GM19238 (cell line): ENCODE data around the gene TM4SF1.
A peak's percentile ranks its signal among the peaks of the same experiment; 100 is the strongest.

ENCODE experiments used
- DNase-seq: peaks from one replicate; pipeline ENCODE4 v3.0.0; 2011; ENCODE audit warnings: low spot score; ENCODE audit not compliant: insufficient read length

The TM4SF1 gene

GRCh38 chr3:149375501-149376196 lies 1.8 kb downstream of the TM4SF1 start:
- no peak for DNase-seq

- DNase-seq = no peak
Observed at GRCh38 chr3:149374793-149375500, 2.5 kb downstream of the TM4SF1 start.

- no peak for DNase-seq
Observed at GRCh38 chr3:149374391-149374790, 3.1 kb downstream of the TM4SF1 start.

- DNase-seq = no peak
Observed at GRCh38 chr3:149373235-149374125, 4.0 kb downstream of the TM4SF1 start.

- no peak for DNase-seq
Observed at GRCh38 chr3:149371723-149372114, 5.7 kb downstream of the TM4SF1 start.

GRCh38 chr3:149371001-149371722 lies 6.3 kb downstream of the TM4SF1 start:
- DNase-seq = no peak

GRCh38 chr3:149369991-149370866 lies 7.2 kb downstream of the TM4SF1 start:
- DNase-seq = no peak

- no peak for DNase-seq
Observed at GRCh38 chr3:149368674-149369497, 8.6 kb downstream of the TM4SF1 start.

GRCh38 chr3:149368201-149368673 lies 9.2 kb downstream of the TM4SF1 start:
- DNase-seq = no peak

- DNase-seq = no peak
Observed at GRCh38 chr3:149366941-149367840, 10.3 kb downstream of the TM4SF1 start.

GRCh38 chr3:149366031-149366430 lies 11.4 kb downstream of the TM4SF1 start:
- no peak for DNase-seq

- no peak for DNase-seq
Observed at GRCh38 chr3:149364624-149365023, 12.8 kb downstream of the TM4SF1 start.

- DNase-seq = no peak
Observed at GRCh38 chr3:149363053-149363452, 14.4 kb downstream of the TM4SF1 start.

GRCh38 chr3:149362366-149362765 lies 15.1 kb downstream of the TM4SF1 start:
- no peak for DNase-seq

- no peak for DNase-seq
Observed at GRCh38 chr3:149356630-149357029, 20.8 kb downstream of the TM4SF1 start.

GRCh38 chr3:149356044-149356592 lies 21.3 kb downstream of the TM4SF1 start:
- no peak for DNase-seq

- no peak for DNase-seq
Observed at GRCh38 chr3:149353581-149354184, 23.8 kb downstream of the TM4SF1 start.

GRCh38 chr3:149352556-149352955 lies 24.9 kb downstream of the TM4SF1 start:
- DNase-seq = peak; percentile 48
